HFFc6 (cell line): ENCODE measurements around the gene DTNB. TPM values are rescaled to one million over a fixed set of nuclear protein-coding genes. Genes with fewer than 3 reads are reported as not detected.

Source experiments
- DNase-seq: peaks from one replicate; pipeline ENCODE4 v3.0.0-alpha.2; 2018
- H3K27ac Mint-ChIP-seq: 2 replicates; pipeline ENCODE4 v1.8.0; 2020; ENCODE audit warnings: mild to moderate bottlenecking, mixed read lengths
- H3K27me3 Mint-ChIP-seq: 2 replicates; pipeline ENCODE4 v1.8.0; 2021; ENCODE audit warnings: mild to moderate bottlenecking, moderate library complexity, mixed read lengths; ENCODE audit not compliant: insufficient read depth
- H3K36me3 Mint-ChIP-seq: 2 replicates; pipeline ENCODE4 v1.8.0; 2021; ENCODE audit warnings: low read depth, mixed read lengths
- H3K4me1 Mint-ChIP-seq: 2 replicates; pipeline ENCODE4 v1.8.0; 2020; ENCODE audit warnings: low read depth, mixed read lengths
- H3K4me3 Mint-ChIP-seq: 2 replicates; pipeline ENCODE4 v1.8.0; 2020; ENCODE audit warnings: mild to moderate bottlenecking, moderate library complexity, mixed read lengths
- H3K9me3 Mint-ChIP-seq: 2 replicates; pipeline ENCODE4 v1.8.0; 2020; ENCODE audit warnings: mild to moderate bottlenecking, mixed read lengths
- total RNA-seq, 6 experiments: library from RNA; stranded (reverse); fragmentation: NEBNext Ultra II Directional; extraction: Animal tissue kit (Norgen Biotek cat#: 25700); gene quantifications; 2 replicates in 1 of 6; 3 replicates in 5 of 6; pipeline ENCODE4 v1.2.3, GENCODE V29; 2021
- TF ChIP-seq, protein P1 (sequence below): fragments of 200-600 bp; sonication (generic); IDR thresholded peaks from 2 replicates; pipeline ENCODE4 v1.5.0; 2021; ENCODE audit warnings: antibody characterized with exemption, mild to moderate bottlenecking

Gene DTNB
- total RNA-seq, 6 experiments from 2014 or later, result 4.2 to 6.2 (median 4.7) TPM

DNA sequence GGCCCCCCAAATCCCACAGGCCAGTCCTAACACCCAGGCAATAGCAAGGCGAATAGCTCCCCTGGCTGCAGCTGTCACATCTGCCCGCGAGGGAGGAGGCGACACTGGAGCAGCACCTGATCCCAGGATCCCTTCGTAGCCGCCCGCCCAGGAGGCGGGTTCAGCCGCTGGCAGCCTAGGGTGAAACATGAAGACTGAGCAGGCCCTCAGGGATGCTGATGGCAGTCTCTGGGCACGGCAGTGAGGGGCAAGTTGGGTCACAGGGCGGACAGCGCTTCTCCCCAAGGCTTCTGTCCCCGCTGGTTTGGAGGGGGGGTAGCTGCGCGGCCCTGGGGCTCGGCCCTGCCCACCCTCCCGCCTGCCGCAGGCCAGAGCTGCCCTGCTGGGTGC lies 333.6 kb downstream of the DTNB start:
- H3K9me3 Mint-ChIP-seq, result no peaks in the 10 kb centered on the region
- H3K4me1 Mint-ChIP-seq, result no peaks in the 10 kb centered on the region
- H3K4me3 Mint-ChIP-seq, result peak overlapping the region; percentile 57; the same call in 1 of the 2 replicates
- H3K36me3 Mint-ChIP-seq, result no peaks in the 10 kb centered on the region
- no peak for DNase-seq
- no peak overlapping the region for H3K27ac Mint-ChIP-seq
- TF ChIP-seq, protein P1, sequence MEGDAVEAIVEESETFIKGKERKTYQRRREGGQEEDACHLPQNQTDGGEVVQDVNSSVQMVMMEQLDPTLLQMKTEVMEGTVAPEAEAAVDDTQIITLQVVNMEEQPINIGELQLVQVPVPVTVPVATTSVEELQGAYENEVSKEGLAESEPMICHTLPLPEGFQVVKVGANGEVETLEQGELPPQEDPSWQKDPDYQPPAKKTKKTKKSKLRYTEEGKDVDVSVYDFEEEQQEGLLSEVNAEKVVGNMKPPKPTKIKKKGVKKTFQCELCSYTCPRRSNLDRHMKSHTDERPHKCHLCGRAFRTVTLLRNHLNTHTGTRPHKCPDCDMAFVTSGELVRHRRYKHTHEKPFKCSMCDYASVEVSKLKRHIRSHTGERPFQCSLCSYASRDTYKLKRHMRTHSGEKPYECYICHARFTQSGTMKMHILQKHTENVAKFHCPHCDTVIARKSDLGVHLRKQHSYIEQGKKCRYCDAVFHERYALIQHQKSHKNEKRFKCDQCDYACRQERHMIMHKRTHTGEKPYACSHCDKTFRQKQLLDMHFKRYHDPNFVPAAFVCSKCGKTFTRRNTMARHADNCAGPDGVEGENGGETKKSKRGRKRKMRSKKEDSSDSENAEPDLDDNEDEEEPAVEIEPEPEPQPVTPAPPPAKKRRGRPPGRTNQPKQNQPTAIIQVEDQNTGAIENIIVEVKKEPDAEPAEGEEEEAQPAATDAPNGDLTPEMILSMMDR, result no peak
- peaks cover 5% of the 10 kb centered on the region for H3K27me3 Mint-ChIP-seq

DNA sequence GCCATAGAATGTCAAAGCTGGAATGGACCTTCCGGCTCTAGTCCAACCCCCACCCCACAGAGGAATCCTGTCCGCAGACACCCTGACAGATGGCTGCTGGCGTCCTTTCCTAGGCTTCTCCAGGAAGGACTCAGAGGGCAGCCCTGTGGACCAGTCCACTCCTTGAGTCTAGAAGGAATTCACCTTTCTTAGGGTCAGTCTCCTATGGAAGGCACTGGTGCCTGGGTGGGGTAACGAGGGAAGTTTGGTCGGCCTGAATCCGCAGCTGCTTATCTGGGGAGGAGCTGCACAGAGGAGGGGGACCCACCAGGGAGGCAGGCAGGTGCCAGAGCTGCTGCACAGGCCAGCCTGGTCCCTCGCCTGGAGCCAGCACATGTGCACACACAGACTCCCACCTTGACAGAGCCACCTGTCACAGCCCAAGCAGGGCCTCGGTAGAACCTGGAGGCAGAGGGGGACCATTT lies 334.1 kb downstream of the DTNB start:
- Mint-ChIP-seq H3K9me3 (no peaks in the 10 kb centered on the region), H3K4me3 (0 out of 2 replicates have a peak overlapping the region, but pooled peaks have one; percentile 57), H3K27ac (no peak overlapping the region)

DNA sequence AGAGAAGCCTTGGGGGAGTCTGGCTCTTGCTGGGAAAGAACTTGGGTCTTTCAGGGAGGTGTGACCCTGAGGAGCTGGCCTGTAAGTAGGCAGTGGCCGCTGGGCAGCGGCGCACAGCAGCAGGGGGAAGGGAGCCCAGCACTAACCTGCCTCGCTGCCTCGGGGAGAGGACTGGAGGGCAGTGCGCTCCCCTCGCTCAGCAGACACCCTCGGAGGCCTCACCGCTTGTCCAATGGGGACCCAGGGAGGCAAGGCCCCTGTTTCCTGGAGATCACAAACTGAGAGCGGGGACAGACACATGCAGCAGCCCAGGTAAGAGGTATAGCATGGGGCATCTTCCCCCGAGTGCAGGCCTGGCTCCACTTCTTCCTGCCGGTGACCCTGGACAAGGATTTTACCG lies 335.0 kb downstream of the DTNB start:
- Mint-ChIP-seq H3K36me3 (no peaks in the 10 kb centered on the region), H3K4me3 (no peak overlapping the region), H3K27me3 (peaks cover 4% of the 10 kb centered on the region; the same call in 1 of the 2 replicates), H3K27ac (no peak overlapping the region), H3K4me1 (no peaks in the 10 kb centered on the region), H3K9me3 (no peaks in the 10 kb centered on the region)
- TF ChIP-seq, protein P1, result no peak
- no peak for DNase-seq

More for the DNA sequence above, 334.1 kb downstream of the DTNB start:
- Mint-ChIP-seq H3K4me1 (no peaks in the 10 kb centered on the region), H3K36me3 (no peaks in the 10 kb centered on the region), H3K27me3 (peaks cover 5% of the 10 kb centered on the region)
- TF ChIP-seq, protein P1, result no peak
- no peak for DNase-seq

DNA sequence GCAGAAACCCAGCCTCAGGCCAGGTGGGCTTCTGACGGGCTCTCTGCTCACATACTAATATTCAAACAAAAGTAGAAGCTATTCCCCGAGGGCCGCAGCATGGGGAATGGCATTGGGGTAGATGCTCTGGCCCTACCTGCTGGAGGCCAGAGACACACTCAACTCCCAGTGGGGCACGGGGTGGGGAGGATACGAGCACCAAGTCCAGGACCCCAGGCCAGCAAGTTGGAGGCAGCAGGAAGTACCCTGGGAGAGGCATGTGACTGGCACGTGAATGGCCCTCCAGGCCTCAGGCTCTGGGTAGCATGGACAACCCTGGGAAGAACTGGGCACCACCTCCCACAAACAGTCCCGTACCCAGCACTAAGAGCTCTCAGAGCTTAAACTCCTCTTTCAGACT lies 335.5 kb downstream of the DTNB start:
- Mint-ChIP-seq H3K4me1 (no peaks in the 10 kb centered on the region), H3K9me3 (no peaks in the 10 kb centered on the region), H3K27ac (no peak overlapping the region), H3K36me3 (no peaks in the 10 kb centered on the region), H3K27me3 (peaks cover 4% of the 10 kb centered on the region; the same call in 1 of the 2 replicates), H3K4me3 (no peak overlapping the region)
- DNase-seq, result no peak
- TF ChIP-seq, protein P1, result no peak

DNA sequence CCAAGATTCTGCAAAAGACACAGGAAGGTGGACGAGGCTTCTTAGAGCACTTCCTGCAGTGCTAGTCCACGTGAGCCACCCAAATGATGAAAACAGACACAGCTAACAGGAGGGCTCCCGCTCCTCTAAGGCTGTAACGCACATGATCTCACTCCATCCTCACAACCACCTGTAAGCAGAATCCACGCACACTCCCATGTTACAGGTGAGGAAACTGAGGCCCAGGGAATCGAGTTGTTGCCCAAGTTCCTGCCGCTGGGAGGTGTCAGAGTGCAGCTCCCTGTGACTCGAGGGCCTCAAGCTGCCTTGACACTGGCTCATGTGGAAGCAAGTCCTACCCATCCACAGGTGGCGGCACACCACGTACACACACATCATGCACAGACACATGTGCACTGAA lies 336.1 kb downstream of the DTNB start:
- Mint-ChIP-seq H3K4me1 (no peaks in the 10 kb centered on the region), H3K9me3 (no peaks in the 10 kb centered on the region), H3K4me3 (no peak overlapping the region), H3K27ac (no peak overlapping the region), H3K27me3 (peaks cover 4% of the 10 kb centered on the region), H3K36me3 (no peaks in the 10 kb centered on the region)
- DNase-seq, result no peak
- TF ChIP-seq, protein P1, result no peak
